Activated T-cell treated with anti-CD3 and anti-CD28 coated beads, Interleukin-2, amount 50 U/mL, for 24 hours (primary cell): ENCODE results near the gene CUL5.
A peak's percentile ranks its signal among the peaks of the same experiment; 100 is the strongest.

Source experiments
- DNase-seq: peaks from one replicate; pipeline ENCODE4 v3.0.0-alpha.2; 2020
- H3K27ac Mint-ChIP-seq: 2 replicates; pipeline ENCODE4 v1.8.0; 2020; ENCODE audit warnings: mild to moderate bottlenecking, mixed read lengths
- H3K27me3 Mint-ChIP-seq: 2 replicates; pipeline ENCODE4 v1.8.0; 2020; ENCODE audit warnings: mixed read lengths
- H3K36me3 Mint-ChIP-seq: 2 replicates; pipeline ENCODE4 v1.8.0; 2020; ENCODE audit warnings: low read depth, mixed read lengths
- H3K4me1 Mint-ChIP-seq: 2 replicates; pipeline ENCODE4 v1.8.0; 2020; ENCODE audit warnings: low read depth, mixed read lengths
- H3K4me3 Mint-ChIP-seq: 2 replicates; pipeline ENCODE4 v1.8.0; 2020; ENCODE audit warnings: mild to moderate bottlenecking, moderate library complexity, mixed read lengths
- H3K9me3 Mint-ChIP-seq: 2 replicates; pipeline ENCODE4 v1.8.0; 2020; ENCODE audit warnings: mixed read lengths

The CUL5 gene

DNA sequence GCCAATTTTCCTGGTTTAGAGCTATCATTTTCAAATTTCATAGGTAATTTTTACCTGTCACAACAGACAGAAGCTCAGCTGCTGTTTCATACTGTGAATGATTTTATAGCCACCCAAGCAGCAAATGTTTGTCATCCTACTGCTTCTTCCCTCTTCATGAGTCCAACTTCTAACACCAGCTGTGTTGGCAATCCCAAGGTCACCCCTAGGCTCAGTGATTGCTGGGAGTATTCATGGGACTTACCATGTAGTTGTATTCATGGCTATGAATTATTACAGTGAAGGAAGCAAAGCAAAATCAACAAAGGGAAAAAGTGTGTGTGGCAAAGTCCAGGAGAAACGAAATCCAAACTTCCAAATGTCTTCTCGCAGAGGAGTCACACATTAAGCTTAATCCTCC lies 28.5 kb downstream of the CUL5 start:
- H3K9me3 Mint-ChIP-seq, result no peaks in the 10 kb centered on the region
- H3K36me3 Mint-ChIP-seq, result peaks cover 88% of the 10 kb centered on the region
- no peak overlapping the region for H3K27ac Mint-ChIP-seq
- H3K27me3 Mint-ChIP-seq, result no peaks in the 10 kb centered on the region
- no peak for DNase-seq
- peaks cover 13% of the 10 kb centered on the region for H3K4me1 Mint-ChIP-seq
- no peak overlapping the region for H3K4me3 Mint-ChIP-seq

DNA sequence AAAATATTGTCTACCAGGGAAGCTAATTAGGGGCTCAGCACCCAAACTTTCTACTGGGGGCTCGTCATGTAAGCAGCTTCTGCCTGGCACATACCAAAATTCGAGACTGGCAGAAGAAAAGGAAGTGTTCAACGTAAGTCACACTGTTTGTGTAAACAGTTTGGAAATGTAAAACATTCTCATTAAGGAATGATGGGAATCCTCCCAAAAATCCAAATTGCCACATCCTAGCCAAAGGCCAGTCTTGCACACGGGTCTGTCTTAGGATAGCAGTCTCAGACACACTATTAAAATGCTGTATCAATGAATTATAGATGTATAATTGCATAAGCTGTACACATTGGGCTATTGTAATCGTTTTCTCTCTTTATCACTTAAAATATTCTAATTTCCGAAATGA lies 28.9 kb downstream of the CUL5 start:
- no peaks in the 10 kb centered on the region for H3K9me3 Mint-ChIP-seq
- H3K27ac Mint-ChIP-seq, result no peak overlapping the region
- DNase-seq, result no peak
- H3K36me3 Mint-ChIP-seq, result peaks cover 88% of the 10 kb centered on the region
- no peaks in the 10 kb centered on the region for H3K27me3 Mint-ChIP-seq
- H3K4me1 Mint-ChIP-seq, result peaks cover 9% of the 10 kb centered on the region
- no peak overlapping the region for H3K4me3 Mint-ChIP-seq

DNA sequence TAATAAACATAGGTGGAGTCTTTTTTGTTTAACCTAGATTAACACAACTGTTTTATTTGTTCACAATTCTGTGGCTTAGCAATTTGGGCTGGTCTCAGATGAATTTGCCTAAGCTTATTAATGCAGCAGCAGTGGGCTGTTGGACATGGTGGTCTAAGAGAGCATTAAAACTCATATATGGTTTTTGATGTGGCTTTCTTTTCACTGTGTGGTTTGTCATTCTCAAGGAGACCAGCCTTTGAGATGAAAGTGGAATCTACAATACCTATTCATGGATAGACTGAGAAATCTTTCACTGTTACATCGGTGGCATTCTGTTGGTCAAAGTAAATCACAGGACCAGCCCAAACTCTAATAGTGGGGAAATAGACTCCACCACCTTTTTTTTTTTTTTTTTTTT lies 39.6 kb downstream of the CUL5 start:
- peaks cover 71% of the 10 kb centered on the region for H3K36me3 Mint-ChIP-seq
- no peak overlapping the region for H3K27ac Mint-ChIP-seq

DNA sequence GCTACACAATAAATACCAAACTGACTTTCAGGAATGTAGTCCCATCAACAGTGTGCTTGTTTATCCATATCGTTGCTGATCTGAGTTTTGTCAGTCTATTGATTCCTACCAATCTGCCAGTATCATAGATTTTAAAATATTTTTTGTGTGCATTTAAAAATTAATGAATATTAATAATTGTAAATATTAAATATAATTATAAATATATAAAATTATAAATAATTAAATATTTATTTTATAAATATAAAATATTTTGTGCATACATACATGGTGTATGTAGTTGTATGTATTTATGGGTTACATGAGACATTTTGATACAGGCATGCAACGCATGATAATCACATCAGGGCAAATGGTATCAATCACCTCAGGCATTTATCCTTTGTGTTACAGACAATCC lies 53.6 kb downstream of the CUL5 start:
- Mint-ChIP-seq H3K27me3 (no peaks in the 10 kb centered on the region), H3K36me3 (peaks cover 75% of the 10 kb centered on the region), H3K27ac (no peak overlapping the region), H3K4me3 (no peak overlapping the region), H3K4me1 (no peaks in the 10 kb centered on the region), H3K9me3 (no peaks in the 10 kb centered on the region)
- DNase-seq, result no peak

More for the DNA sequence above, 39.6 kb downstream of the CUL5 start:
- Mint-ChIP-seq H3K9me3 (no peaks in the 10 kb centered on the region), H3K27me3 (no peaks in the 10 kb centered on the region), H3K4me1 (peaks cover 6% of the 10 kb centered on the region), H3K4me3 (no peak overlapping the region)
- DNase-seq, result no peak

DNA sequence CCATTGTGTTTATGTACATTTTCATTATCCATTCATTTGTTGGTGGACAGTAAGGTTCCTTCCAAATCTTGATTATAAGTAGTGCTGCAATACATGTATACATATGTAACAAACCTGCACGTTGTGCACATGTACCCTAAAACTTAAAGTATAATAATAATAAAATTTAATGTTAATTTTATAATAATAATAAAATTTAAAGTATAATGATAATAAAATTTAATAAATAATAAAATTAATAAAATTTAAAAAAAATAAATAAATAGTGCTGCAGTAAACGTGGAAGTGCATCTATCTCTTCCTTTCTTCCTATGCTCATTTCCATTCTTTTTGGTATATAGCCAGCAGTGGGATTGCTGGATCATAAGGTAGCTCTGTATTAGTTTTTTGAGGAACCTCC lies 54.7 kb downstream of the CUL5 start:
- H3K27me3 Mint-ChIP-seq, result no peaks in the 10 kb centered on the region
- H3K4me3 Mint-ChIP-seq, result no peak overlapping the region
- H3K36me3 Mint-ChIP-seq, result peaks cover 77% of the 10 kb centered on the region
- DNase-seq, result no peak
- no peaks in the 10 kb centered on the region for H3K4me1 Mint-ChIP-seq
- H3K27ac Mint-ChIP-seq, result no peak overlapping the region
- H3K9me3 Mint-ChIP-seq, result no peaks in the 10 kb centered on the region

DNA sequence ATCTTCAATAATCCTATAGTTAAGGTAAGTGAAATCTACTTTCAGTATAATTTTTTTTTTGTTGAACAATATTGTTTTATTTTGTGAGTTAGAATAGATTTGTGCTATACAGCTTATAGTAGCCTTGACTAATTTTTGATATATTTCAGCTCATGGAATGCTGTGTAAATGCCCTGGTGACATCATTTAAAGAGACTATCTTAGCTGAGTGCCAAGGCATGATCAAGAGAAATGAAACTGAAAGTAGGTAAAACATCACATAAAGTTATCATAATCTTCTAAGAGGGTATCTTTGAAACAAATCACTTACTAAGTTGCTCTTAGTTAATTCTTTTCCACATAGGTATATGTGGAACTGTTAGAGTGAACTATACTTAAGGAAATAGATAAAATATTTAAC lies 61.2 kb downstream of the CUL5 start:
- peaks cover 73% of the 10 kb centered on the region for H3K36me3 Mint-ChIP-seq
- no peaks in the 10 kb centered on the region for H3K9me3 Mint-ChIP-seq
- H3K27me3 Mint-ChIP-seq, result no peaks in the 10 kb centered on the region
- H3K4me1 Mint-ChIP-seq, result peaks cover 19% of the 10 kb centered on the region
- no peak overlapping the region for H3K4me3 Mint-ChIP-seq
- H3K27ac Mint-ChIP-seq, result peak overlapping the region; percentile 33
- no peak for DNase-seq

DNA sequence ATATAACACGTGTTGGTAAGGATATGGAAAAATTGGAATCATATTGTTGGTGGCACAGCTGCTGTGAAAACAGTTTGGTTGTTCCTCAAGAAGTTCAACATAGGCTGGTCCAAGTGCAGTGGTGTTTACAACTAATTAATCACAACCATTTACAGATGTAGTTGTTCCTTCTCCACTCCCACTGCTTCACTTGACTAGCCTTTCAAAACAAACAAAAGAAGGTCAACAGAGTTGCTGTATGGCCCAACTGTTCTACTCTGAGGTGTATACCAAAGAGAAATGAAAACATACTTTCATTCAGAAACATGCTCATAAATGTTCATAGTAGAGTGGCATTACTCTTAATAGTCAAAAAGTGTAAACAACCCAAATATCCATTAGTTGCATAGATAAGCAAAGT lies 76.1 kb downstream of the CUL5 start:
- H3K27ac Mint-ChIP-seq, result no peak overlapping the region
- peaks cover 65% of the 10 kb centered on the region for H3K36me3 Mint-ChIP-seq
- H3K27me3 Mint-ChIP-seq, result no peaks in the 10 kb centered on the region
- DNase-seq, result no peak
- H3K9me3 Mint-ChIP-seq, result no peaks in the 10 kb centered on the region
- H3K4me1 Mint-ChIP-seq, result no peaks in the 10 kb centered on the region
- H3K4me3 Mint-ChIP-seq, result no peak overlapping the region

DNA sequence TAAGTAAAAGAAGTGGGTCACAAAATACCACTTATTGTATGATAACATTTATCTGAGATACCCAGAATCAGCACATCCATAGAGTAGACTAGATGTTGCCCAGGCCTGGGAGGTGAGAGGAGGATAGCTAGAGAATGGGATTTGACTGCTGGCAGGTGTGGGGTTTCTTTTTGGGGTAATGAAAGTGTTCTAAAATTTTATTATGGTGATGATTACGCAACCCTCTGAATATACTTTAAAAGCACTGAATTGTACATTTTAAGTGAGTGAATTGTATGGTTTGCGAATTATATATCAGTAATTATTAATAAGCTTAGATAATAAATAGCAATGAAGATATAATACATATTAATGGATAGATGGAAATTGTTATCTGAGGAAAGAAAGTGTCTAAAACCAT lies 77.0 kb downstream of the CUL5 start:
- peaks cover 57% of the 10 kb centered on the region for H3K36me3 Mint-ChIP-seq
- H3K4me1 Mint-ChIP-seq, result no peaks in the 10 kb centered on the region
- H3K27ac Mint-ChIP-seq, result no peak overlapping the region
- H3K27me3 Mint-ChIP-seq, result no peaks in the 10 kb centered on the region
- H3K9me3 Mint-ChIP-seq, result no peaks in the 10 kb centered on the region
- no peak for DNase-seq
- no peak overlapping the region for H3K4me3 Mint-ChIP-seq

DNA sequence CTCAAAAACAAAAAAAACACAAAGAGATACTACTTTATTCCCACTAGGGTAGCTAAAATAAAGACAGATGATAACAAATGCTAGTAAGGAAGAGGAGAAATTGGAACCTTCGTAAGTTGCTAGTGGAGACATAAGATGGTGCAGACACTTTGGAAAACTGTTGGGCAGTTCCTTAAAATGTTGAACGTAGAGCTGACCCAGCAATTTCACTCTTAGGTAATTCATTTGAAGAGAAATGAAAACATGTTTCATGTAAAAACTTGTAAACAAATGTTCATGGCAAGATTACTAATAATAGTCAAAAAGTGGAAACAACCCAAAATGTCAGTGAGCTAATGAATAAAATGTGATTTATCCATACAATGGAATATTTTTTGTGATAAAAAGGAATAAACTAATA lies 83.4 kb downstream of the CUL5 start:
- no peaks in the 10 kb centered on the region for H3K4me1 Mint-ChIP-seq
- no peak for DNase-seq
- no peak overlapping the region for H3K4me3 Mint-ChIP-seq

DNA sequence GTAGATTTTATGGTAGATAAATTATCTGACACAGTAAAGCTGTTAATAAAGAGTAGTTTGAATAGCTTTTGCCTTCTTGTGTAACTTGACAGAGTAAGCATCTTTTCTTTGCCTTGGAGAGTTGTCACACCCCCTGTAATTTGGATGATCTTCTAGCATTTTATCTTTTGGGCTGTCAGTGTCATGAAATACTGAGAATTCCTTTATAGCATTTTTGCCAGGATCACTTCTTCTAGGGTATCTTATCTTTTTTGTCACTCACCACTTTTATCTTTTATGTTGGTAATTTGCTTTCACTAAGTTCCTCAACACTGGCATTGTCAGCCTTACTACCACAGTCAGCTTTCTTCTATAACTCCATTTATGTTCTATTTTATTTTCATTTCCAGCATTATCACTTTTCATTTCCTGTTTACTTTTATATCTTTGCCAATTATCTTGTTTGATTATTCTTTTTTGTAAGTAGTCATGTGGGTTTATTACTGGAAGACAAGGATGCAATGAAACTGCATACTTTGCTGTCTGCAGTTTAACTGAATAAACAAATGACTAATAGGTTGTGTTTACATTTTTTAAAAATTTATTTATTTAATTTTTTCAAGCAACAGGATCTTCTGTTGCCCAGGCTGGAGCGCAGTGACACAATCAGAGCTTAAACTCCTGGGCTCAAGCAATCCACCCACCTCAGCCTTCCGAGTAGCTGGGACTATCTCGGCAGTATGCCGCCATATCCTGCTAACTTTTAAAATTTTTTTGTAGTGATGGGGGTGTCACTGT lies 84.6 kb downstream of the CUL5 start:
- Mint-ChIP-seq H3K4me3 (no peak overlapping the region), H3K27me3 (no peaks in the 10 kb centered on the region), H3K36me3 (peaks cover 73% of the 10 kb centered on the region), H3K27ac (peak overlapping the region; percentile 30), H3K4me1 (no peaks in the 10 kb centered on the region), H3K9me3 (no peaks in the 10 kb centered on the region)
- DNase-seq, result no peak

More for the DNA sequence above, 83.4 kb downstream of the CUL5 start:
- Mint-ChIP-seq H3K27me3 (no peaks in the 10 kb centered on the region), H3K27ac (no peak overlapping the region), H3K36me3 (peaks cover 62% of the 10 kb centered on the region), H3K9me3 (no peaks in the 10 kb centered on the region)

DNA sequence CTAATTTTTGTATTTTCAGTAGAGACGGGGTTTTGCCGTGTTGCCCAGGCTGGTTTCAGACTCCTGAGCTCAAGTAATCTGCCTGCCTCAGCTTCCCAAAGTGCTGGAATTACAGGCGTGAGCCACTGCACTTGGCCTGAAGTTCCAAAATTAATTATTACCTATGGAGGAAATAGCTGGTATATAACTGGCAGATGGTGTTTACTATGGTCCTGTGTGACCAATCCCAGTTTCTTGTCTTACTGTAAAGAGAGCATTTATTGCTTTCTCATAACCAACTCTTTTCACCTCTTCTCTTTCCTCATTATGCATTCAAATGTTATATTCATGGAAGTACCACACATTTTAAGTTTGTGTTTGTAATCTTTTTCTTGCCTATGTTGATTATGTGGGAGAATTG lies 88.5 kb downstream of the CUL5 start:
- Mint-ChIP-seq H3K4me3 (no peak overlapping the region), H3K9me3 (no peaks in the 10 kb centered on the region), H3K27ac (no peak overlapping the region), H3K36me3 (peaks cover 77% of the 10 kb centered on the region), H3K4me1 (no peaks in the 10 kb centered on the region), H3K27me3 (no peaks in the 10 kb centered on the region)
- DNase-seq, result no peak

DNA sequence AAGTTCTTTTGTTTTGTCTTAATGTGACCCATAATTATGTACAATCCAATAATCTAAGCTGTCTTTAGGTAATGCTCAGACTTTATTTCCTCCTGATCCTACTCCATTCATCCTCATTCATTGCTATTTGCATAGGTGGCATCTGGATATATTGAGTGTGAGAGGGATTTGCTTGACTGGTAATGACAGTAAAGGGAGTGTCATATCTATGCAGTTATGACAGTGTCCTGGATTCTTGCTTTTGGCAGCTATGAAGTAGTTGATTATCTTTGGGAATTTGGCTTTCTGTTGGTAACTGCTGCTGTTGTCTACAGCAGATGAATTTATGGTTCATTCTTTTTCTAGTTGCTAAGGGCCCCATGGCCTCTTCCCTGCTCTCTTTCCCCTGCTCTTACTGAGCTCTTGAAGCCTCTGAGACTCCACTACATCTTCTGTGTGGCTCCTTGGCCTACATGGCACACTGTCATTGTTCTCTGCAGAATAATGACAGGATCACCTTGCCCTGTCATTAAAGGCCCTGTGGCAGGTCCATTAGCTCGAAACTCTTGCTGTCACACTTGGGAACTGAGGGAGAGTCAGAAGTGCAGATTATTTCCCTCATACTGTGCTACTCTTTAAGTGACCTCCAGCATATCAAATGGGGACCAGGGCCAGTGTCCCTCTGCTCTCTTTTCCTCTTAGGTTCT lies 92.5 kb downstream of the CUL5 start:
- H3K27me3 Mint-ChIP-seq, result no peaks in the 10 kb centered on the region
- H3K27ac Mint-ChIP-seq, result peak overlapping the region; percentile 26
- H3K4me1 Mint-ChIP-seq, result no peaks in the 10 kb centered on the region

DNA sequence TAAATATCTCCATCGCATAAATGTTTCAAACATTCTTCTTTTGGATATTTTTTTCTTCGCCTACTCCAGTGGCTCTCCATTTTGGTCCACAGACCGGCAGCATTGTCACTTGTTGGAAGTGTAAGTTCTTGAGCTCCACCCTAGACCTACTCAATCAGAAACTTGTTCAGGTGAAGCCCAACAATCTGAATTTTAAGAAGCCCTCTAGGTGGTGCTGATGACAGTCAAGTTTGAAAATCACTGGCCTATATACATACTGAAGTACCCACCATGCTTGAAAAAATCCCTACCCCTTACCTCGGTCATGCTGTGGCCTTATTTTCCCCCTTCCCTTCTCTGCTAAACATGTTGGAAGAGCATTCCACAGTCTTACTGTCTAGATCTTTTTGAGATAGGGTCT lies 102.4 kb downstream of the CUL5 start:
- Mint-ChIP-seq H3K27me3 (no peaks in the 10 kb centered on the region), H3K36me3 (peaks cover 11% of the 10 kb centered on the region), H3K4me3 (no peak overlapping the region), H3K9me3 (no peaks in the 10 kb centered on the region), H3K27ac (peak overlapping the region; percentile 14), H3K4me1 (no peaks in the 10 kb centered on the region)
- no peak for DNase-seq

More for the DNA sequence above, 92.5 kb downstream of the CUL5 start:
- peaks cover 76% of the 10 kb centered on the region for H3K36me3 Mint-ChIP-seq
- no peak overlapping the region for H3K4me3 Mint-ChIP-seq
- no peak for DNase-seq
- H3K9me3 Mint-ChIP-seq, result no peaks in the 10 kb centered on the region

DNA sequence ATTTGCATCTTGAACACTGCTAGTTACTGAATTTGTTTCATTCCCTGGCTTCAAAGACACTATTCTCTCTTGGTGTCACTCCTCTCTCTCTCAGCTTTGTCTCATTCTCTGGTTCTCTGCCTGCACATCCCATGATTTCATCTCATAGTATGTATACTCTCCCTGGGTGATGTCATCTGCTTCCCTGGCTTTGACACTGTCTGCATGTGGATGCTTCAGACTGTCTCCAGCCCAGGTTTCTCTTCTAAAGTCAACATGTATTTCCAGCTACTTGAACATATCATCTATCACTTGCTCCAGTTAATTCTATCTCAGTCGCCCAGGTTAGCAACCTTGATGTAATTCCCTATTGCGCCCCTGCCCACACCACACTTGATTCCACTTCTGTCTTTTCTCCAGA lies 103.4 kb downstream of the CUL5 start:
- Mint-ChIP-seq H3K27ac (no peak overlapping the region), H3K36me3 (peaks cover 9% of the 10 kb centered on the region)

DNA sequence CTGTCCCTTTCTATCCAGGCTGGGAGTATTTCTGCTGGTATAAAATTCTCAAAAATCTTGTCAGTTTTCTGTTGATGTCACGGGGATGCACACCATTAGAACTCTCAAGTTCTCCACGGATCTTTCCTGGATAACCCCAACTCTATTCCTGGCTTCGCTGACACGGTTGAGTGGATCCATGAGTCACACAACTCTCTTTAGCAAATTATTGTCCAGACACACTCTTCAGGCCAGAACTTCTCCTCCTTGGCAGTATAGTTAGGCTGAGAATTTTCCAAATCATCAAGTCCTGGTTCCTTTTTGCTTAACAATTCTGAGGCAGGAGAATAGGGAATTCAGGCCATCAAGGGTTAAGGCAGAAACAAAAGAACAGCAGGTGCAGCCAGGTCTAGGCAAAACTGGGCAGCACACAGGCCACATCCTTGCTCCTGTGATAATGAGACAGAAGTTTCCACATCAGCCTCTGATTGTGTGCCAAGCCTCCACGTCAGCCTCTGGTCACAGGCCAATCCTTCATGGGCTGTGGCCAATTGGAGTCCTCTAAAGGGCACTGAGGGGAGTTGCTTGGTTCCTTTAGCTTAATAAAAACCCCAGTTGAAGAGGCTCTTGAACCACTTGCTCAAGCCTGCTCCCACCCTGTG lies 106.9 kb downstream of the CUL5 start:
- Mint-ChIP-seq H3K9me3 (no peaks in the 10 kb centered on the region), H3K36me3 (peaks cover 4% of the 10 kb centered on the region), H3K27me3 (no peaks in the 10 kb centered on the region), H3K27ac (no peak overlapping the region), H3K4me3 (no peak overlapping the region), H3K4me1 (peaks cover 5% of the 10 kb centered on the region)
- DNase-seq, result no peak

More for the DNA sequence above, 103.4 kb downstream of the CUL5 start:
- no peak overlapping the region for H3K4me3 Mint-ChIP-seq
- no peaks in the 10 kb centered on the region for H3K9me3 Mint-ChIP-seq
- no peaks in the 10 kb centered on the region for H3K4me1 Mint-ChIP-seq
- no peak for DNase-seq
- no peaks in the 10 kb centered on the region for H3K27me3 Mint-ChIP-seq
